Retinal pigment epithelial cell (primary cell): ENCODE results near the gene ATG3.

Experiments
- DNase-seq: peaks from one replicate; pipeline ENCODE4 v3.0.0-alpha.2; 2010; ENCODE audit warnings: low read depth
- H3K4me3 ChIP-seq: 2 replicates; pipeline ENCODE4 v1.5.1; 2011; ENCODE audit warnings: mild to moderate bottlenecking, low read length, control low read depth, moderate library complexity
- CTCF ChIP-seq: conservative IDR thresholded peaks from 2 replicates; pipeline ENCODE4 v1.5.1; 2011; ENCODE audit warnings: low read depth, low read length, control low read depth, inconsistent platforms

Gene ATG3

GRCh38 chr3:112602217-112602838 lies 40.6 kb upstream of the ATG3 start:
- DNase-seq, result no peak
- TF ChIP-seq CTCF, result no peak
- H3K4me3 ChIP-seq, result no peak overlapping the region

- no peak overlapping the region for H3K4me3 ChIP-seq
These were observed 37.0 kb upstream of the ATG3 start for GRCh38 chr3:112598731-112599130.

GRCh38 chr3:112597945-112598344 lies 36.2 kb upstream of the ATG3 start:
- no peak for DNase-seq
- TF ChIP-seq CTCF, result no peak
- no peak overlapping the region for H3K4me3 ChIP-seq

More at GRCh38 chr3:112598731-112599130, 37.0 kb upstream of the ATG3 start:
- TF ChIP-seq CTCF, result no peak
- no peak for DNase-seq

GRCh38 chr3:112594856-112595255 lies 33.1 kb upstream of the ATG3 start:
- TF ChIP-seq CTCF, result no peak
- DNase-seq, result no peak

GRCh38 chr3:112593258-112593657 lies 31.5 kb upstream of the ATG3 start:
- no peak for TF ChIP-seq CTCF
- no peak for DNase-seq
- H3K4me3 ChIP-seq, result no peak overlapping the region

More at GRCh38 chr3:112594856-112595255, 33.1 kb upstream of the ATG3 start:
- no peak overlapping the region for H3K4me3 ChIP-seq

GRCh38 chr3:112587336-112587735 lies 25.6 kb upstream of the ATG3 start:
- no peak overlapping the region for H3K4me3 ChIP-seq
- TF ChIP-seq CTCF, result no peak
- DNase-seq, result no peak

- TF ChIP-seq CTCF, result no peak
- no peak for DNase-seq
- H3K4me3 ChIP-seq, result no peak overlapping the region
These were observed 24.0 kb upstream of the ATG3 start for GRCh38 chr3:112585782-112586181.
